ENCODE data around the gene EPHA4. TPM values are rescaled to one million over a fixed set of nuclear protein-coding genes. Genes with fewer than 3 reads are reported as not detected.

EPHA4 gene
- total RNA-seq, 2 experiments from 2014 or later, result 0.23 TPM; not detected in 1

GRCh38 chr2:221549143-221549542, 23.0 kb downstream of the EPHA4 start:
- H3K4me1 ChIP-seq (ENCODE audit: insufficient read depth, low read length, poor library complexity, severe bottlenecking), result no peaks in the 10 kb centered on the region
- H2AFZ ChIP-seq (ENCODE audit: low read length), result no peak overlapping the region
- no peaks in the 10 kb centered on the region for H3K36me3 ChIP-seq (ENCODE audit: insufficient read depth, low read length)
- ChIA-PET POLR2A (no interaction called here), CTCF (ENCODE audit: unreplicated experiment) (no interaction called here)
- H3K9me3 ChIP-seq (ENCODE audit: low read length), result no peaks in the 10 kb centered on the region
- H4K20me1 ChIP-seq (ENCODE audit: insufficient read depth, low read length), result no peaks in the 10 kb centered on the region
- no peaks in the 10 kb centered on the region for H3K79me2 ChIP-seq (ENCODE audit: insufficient read depth, low read depth, low read length)
- no peak overlapping the region for H3K4me3 ChIP-seq (ENCODE audit: low read depth, low read length, poor library complexity, severe bottlenecking)
- H3K9me2 ChIP-seq (ENCODE audit: insufficient read depth, low read length), result no peaks in the 10 kb centered on the region
- intact Hi-C loops (cut with micrococcal nuclease; ENCODE audit: unreplicated experiment), result no loop called here
- no TSS peak for BruUV-seq (replicated peaks)
- H3K4me2 ChIP-seq (ENCODE audit: low read length), result no peak overlapping the region
- H3K27ac ChIP-seq (ENCODE audit: low read depth, low read length, poor library complexity, severe bottlenecking), result no peak overlapping the region
- DNase-seq (ENCODE audit: low spot score), result no peak
- no peak for TF ChIP-seq EZH2phosphoT487 (IDR thresholded peaks at IDR 0.05; ENCODE audit: borderline replicate concordance, low read depth, low read length)
- TF ChIP-seq, protein P1, sequence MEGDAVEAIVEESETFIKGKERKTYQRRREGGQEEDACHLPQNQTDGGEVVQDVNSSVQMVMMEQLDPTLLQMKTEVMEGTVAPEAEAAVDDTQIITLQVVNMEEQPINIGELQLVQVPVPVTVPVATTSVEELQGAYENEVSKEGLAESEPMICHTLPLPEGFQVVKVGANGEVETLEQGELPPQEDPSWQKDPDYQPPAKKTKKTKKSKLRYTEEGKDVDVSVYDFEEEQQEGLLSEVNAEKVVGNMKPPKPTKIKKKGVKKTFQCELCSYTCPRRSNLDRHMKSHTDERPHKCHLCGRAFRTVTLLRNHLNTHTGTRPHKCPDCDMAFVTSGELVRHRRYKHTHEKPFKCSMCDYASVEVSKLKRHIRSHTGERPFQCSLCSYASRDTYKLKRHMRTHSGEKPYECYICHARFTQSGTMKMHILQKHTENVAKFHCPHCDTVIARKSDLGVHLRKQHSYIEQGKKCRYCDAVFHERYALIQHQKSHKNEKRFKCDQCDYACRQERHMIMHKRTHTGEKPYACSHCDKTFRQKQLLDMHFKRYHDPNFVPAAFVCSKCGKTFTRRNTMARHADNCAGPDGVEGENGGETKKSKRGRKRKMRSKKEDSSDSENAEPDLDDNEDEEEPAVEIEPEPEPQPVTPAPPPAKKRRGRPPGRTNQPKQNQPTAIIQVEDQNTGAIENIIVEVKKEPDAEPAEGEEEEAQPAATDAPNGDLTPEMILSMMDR (conservative IDR thresholded peaks at IDR 0.05; ENCODE audit: low read length), result no peak

DNA sequence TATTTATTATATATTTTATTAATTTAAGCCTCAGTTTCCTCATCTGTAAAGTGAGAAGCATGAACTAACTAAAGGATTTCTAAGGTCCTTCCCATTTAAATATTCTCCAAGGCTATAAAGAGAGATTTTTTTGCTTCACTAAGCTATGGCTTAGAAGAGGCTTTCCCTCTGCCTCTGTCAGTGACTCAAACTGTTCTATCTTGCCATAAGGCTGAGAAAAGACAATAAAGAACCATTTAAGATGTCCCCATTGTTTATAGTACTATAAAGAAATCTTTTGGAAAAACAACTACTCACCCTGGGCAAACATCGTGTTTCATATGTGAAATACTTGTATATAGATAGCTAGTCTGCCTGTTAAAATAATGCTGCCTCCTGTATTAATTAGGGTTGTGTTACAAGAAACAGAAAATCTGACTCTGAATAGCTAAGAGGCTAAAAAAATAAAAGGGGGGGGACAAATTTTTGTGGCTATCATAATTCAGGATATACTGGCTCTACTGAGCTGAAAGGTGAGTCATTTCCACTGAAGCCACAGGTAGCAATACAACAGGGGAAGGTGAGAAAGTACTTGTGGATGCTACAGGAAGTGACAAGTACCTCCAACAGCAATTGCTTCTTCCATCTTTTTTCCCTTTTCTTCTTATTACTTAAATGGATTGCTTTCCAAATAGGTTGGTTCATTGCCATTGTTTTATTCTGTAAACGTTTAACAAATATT, 25.4 kb downstream of the EPHA4 start:
- no peaks in the 10 kb centered on the region for H3K9me2 ChIP-seq (ENCODE audit: insufficient read depth, low read length)
- POLR2A ChIA-PET, result interaction anchor here (0.7 to 1.0 kb wide), 3 partner anchors 13 to 1033 kb away, joined by 3 to 4 read pairs (median 3); no protein-coding TSS in a partner anchor
- CTCF ChIA-PET (ENCODE audit: unreplicated experiment), result no interaction called here
- no peaks in the 10 kb centered on the region for H3K9me3 ChIP-seq (ENCODE audit: low read length)
- no peak overlapping the region for H2AFZ ChIP-seq (ENCODE audit: low read length)
- H3K4me1 ChIP-seq (ENCODE audit: insufficient read depth, low read length, poor library complexity, severe bottlenecking), result no peaks in the 10 kb centered on the region
- DNase-seq (ENCODE audit: low spot score), result no peak
- intact Hi-C loops (cut with micrococcal nuclease; ENCODE audit: unreplicated experiment), result no loop called here
- TF ChIP-seq EZH2phosphoT487 (IDR thresholded peaks at IDR 0.05; ENCODE audit: borderline replicate concordance, low read depth, low read length), result no peak
- TF ChIP-seq, protein P1 (conservative IDR thresholded peaks at IDR 0.05; ENCODE audit: low read length), result no peak
- BruUV-seq (replicated peaks), result no TSS peak
- no peak overlapping the region for H3K4me2 ChIP-seq (ENCODE audit: low read length)
- no peaks in the 10 kb centered on the region for H3K79me2 ChIP-seq (ENCODE audit: insufficient read depth, low read depth, low read length)
- H3K36me3 ChIP-seq (ENCODE audit: insufficient read depth, low read length), result no peaks in the 10 kb centered on the region
- H3K27ac ChIP-seq (ENCODE audit: low read depth, low read length, poor library complexity, severe bottlenecking), result no peak overlapping the region
- H4K20me1 ChIP-seq (ENCODE audit: insufficient read depth, low read length), result no peaks in the 10 kb centered on the region
- no peak overlapping the region for H3K4me3 ChIP-seq (ENCODE audit: low read depth, low read length, poor library complexity, severe bottlenecking)

GRCh38 chr2:221541131-221541735, 30.9 kb downstream of the EPHA4 start:
- POLR2A ChIA-PET, result interaction anchor here (0.9 kb wide), 1 partner anchor 10 kb away, joined by 3 read pairs; no protein-coding TSS in a partner anchor
- TF ChIP-seq, protein P1 (conservative IDR thresholded peaks at IDR 0.05; ENCODE audit: low read length), result no peak
- no peak for TF ChIP-seq EZH2phosphoT487 (IDR thresholded peaks at IDR 0.05; ENCODE audit: borderline replicate concordance, low read depth, low read length)
- no TSS peak for BruUV-seq (replicated peaks)

More at GRCh38 chr2:221541131-221541735, 30.9 kb downstream of the EPHA4 start:
- H3K9me2 ChIP-seq (ENCODE audit: insufficient read depth, low read length), result no peaks in the 10 kb centered on the region
- intact Hi-C loops (cut with micrococcal nuclease; ENCODE audit: unreplicated experiment), result no loop called here
- H2AFZ ChIP-seq (ENCODE audit: low read length), result no peak overlapping the region
- no peaks in the 10 kb centered on the region for H3K4me1 ChIP-seq (ENCODE audit: insufficient read depth, low read length, poor library complexity, severe bottlenecking)
- H3K4me2 ChIP-seq (ENCODE audit: low read length), result no peak overlapping the region
- no peaks in the 10 kb centered on the region for H3K79me2 ChIP-seq (ENCODE audit: insufficient read depth, low read depth, low read length)
- CTCF ChIA-PET (ENCODE audit: unreplicated experiment), result no interaction called here
- H3K27ac ChIP-seq (ENCODE audit: low read depth, low read length, poor library complexity, severe bottlenecking), result no peak overlapping the region
- H3K9me3 ChIP-seq (ENCODE audit: low read length), result no peaks in the 10 kb centered on the region
- H4K20me1 ChIP-seq (ENCODE audit: insufficient read depth, low read length), result no peaks in the 10 kb centered on the region
- H3K4me3 ChIP-seq (ENCODE audit: low read depth, low read length, poor library complexity, severe bottlenecking), result no peak overlapping the region
- H3K36me3 ChIP-seq (ENCODE audit: insufficient read depth, low read length), result no peaks in the 10 kb centered on the region
- DNase-seq (ENCODE audit: low spot score), result no peak
